Fibroblast of lung (primary cell): ENCODE data around the gene SMC1B. TPM values are rescaled to one million over a fixed set of nuclear protein-coding genes. Genes with fewer than 3 reads are reported as not detected.

Experiments
- DNase-seq, 2 donors: peaks; one replicate each; pipeline versions ENCODE4 v3.0.0 to v3.0.0-alpha.2; 2010; ENCODE audit warnings: low read depth in 2 of 2
- H2AFZ ChIP-seq: 2 replicates; pipeline ENCODE4 v1.5.1; 2012; ENCODE audit warnings: low read length, control low read depth, inconsistent platforms
- H3K27ac ChIP-seq: 2 replicates; pipeline ENCODE4 v1.5.1; 2011; ENCODE audit warnings: low read length, control low read depth; ENCODE audit not compliant: insufficient read depth
- H3K27me3 ChIP-seq: 2 replicates; pipeline ENCODE4 v1.5.1; 2011; ENCODE audit warnings: mild to moderate bottlenecking, low read length; ENCODE audit not compliant: control insufficient read depth, insufficient read depth
- H3K36me3 ChIP-seq: 2 replicates; pipeline ENCODE4 v1.5.1; 2011; ENCODE audit warnings: low read length; ENCODE audit not compliant: control insufficient read depth, insufficient read depth
- H3K4me1 ChIP-seq: 2 replicates; pipeline ENCODE4 v1.5.1; 2011; ENCODE audit warnings: low read length; ENCODE audit not compliant: control insufficient read depth, insufficient read depth; ENCODE audit errors: extremely low read depth
- H3K4me2 ChIP-seq: 2 replicates; pipeline ENCODE4 v1.5.1; 2011; ENCODE audit warnings: low read length, control low read depth; ENCODE audit not compliant: insufficient read depth; ENCODE audit errors: extremely low read depth
- H3K4me3 ChIP-seq, 4 experiments: fragments of 200-600 bp in 1 of 4; sonication (generic) in 1 of 4; replicated peaks in 1 of 4; 2 replicates each; pipeline ENCODE4 v1.5.1; 2011 to 2016; ENCODE audit warnings: low read length in 4 of 4, low read depth in 3 of 4, mild to moderate bottlenecking in 3 of 4, control low read depth in 2 of 4, inconsistent platforms in 1 of 4, mixed read lengths in 1 of 4; ENCODE audit not compliant: insufficient read depth in 1 of 4; ENCODE audit errors: control extremely low read depth in 1 of 4
- H3K79me2 ChIP-seq: 2 replicates; pipeline ENCODE4 v1.5.1; 2012; ENCODE audit warnings: mild to moderate bottlenecking, low read length, inconsistent platforms; ENCODE audit not compliant: control insufficient read depth, insufficient read depth
- H3K9ac ChIP-seq: 2 replicates; pipeline ENCODE4 v1.5.1; 2011; ENCODE audit warnings: mild to moderate bottlenecking, low read length, control low read depth; ENCODE audit not compliant: insufficient read depth
- H3K9me3 ChIP-seq: 2 replicates; pipeline ENCODE4 v1.5.1; 2012; ENCODE audit warnings: low read depth, low read length; ENCODE audit not compliant: control insufficient read depth, insufficient read depth
- H4K20me1 ChIP-seq: 2 replicates; pipeline ENCODE4 v1.5.1; 2011; ENCODE audit warnings: low read length; ENCODE audit not compliant: control insufficient read depth, insufficient read depth; ENCODE audit errors: extremely low read depth
- CTCF ChIP-seq, 2 donors: IDR thresholded peaks in 1 of 2; conservative IDR thresholded peaks in 1 of 2; 1 replicate in 1 of 2; 2 replicates in 1 of 2; pipeline ENCODE4 v1.5.1; 2011 to 2012; ENCODE audit warnings: low read length in 2 of 2, control low read depth in 1 of 2, inconsistent platforms in 1 of 2, low read depth in 1 of 2, mild to moderate bottlenecking in 1 of 2
- EZH2 ChIP-seq: IDR thresholded peaks from 2 replicates; pipeline ENCODE4 v1.5.1; 2012; ENCODE audit warnings: low read length, control low read depth, mild to moderate bottlenecking; ENCODE audit errors: missing control alignments
- polyA plus RNA-seq, 2 donors: library from polyadenylated mRNA; depleted of rRNA in 1 of 2; stranded (reverse) in 1 of 2; unstranded in 1 of 2; fragments of >200 nt; gene quantifications; 2 replicates each; pipeline ENCODE4 v1.2.1, GENCODE V29; 2011 to 2012; ENCODE audit warnings: missing spikeins in 1 of 2
- total RNA-seq: library from RNA; depleted of rRNA; stranded (reverse); fragments of >200 nt; gene quantifications from 2 replicates; pipeline ENCODE4 v1.2.1, GENCODE V29; 2014

SMC1B gene
- total and polyA plus RNA-seq, 2 donors (not counting 1 experiment from before 2014, with no cell fraction given) = not detected

- no peak overlapping the region for H3K27ac ChIP-seq
- H3K9ac ChIP-seq = no peak overlapping the region
- no peak overlapping the region for H3K4me2 ChIP-seq
- TF ChIP-seq CTCF (conservative IDR thresholded peaks at IDR 0.05 in 1 of 2, IDR thresholded peaks at IDR 0.05 in 1 of 2; ENCODE audit: low read depth in 1 of 2, low read length in 2 of 2) (no peak), EZH2 (no peak)
- no peaks in the 10 kb centered on the region for H4K20me1 ChIP-seq
- H3K27me3 ChIP-seq = no peaks in the 10 kb centered on the region
- H2AFZ ChIP-seq = no peak overlapping the region
- no peaks in the 10 kb centered on the region for H3K9me3 ChIP-seq
- DNase-seq = no peak
- H3K4me1 ChIP-seq = no peaks in the 10 kb centered on the region
- no peak overlapping the region for H3K4me3 ChIP-seq
- H3K79me2 ChIP-seq = no peaks in the 10 kb centered on the region
- no peaks in the 10 kb centered on the region for H3K36me3 ChIP-seq
These were observed 63.5 kb downstream of the SMC1B start for GRCh38 chr22:45349916-45350315.

- H3K79me2 ChIP-seq = no peaks in the 10 kb centered on the region
- no peak overlapping the region for H3K27ac ChIP-seq
- no peak overlapping the region for H3K4me2 ChIP-seq
- H3K9me3 ChIP-seq = no peaks in the 10 kb centered on the region
- DNase-seq = peak in 1 of 2 donors; percentile 26
- TF ChIP-seq CTCF (conservative IDR thresholded peaks at IDR 0.05 in 1 of 2, IDR thresholded peaks at IDR 0.05 in 1 of 2; ENCODE audit: low read depth in 1 of 2, low read length in 2 of 2) = peak in 1 of 2 donors; percentile 4
- TF ChIP-seq EZH2 = no peak
- H2AFZ ChIP-seq = no peak overlapping the region
- H4K20me1 ChIP-seq = no peaks in the 10 kb centered on the region
- no peaks in the 10 kb centered on the region for H3K27me3 ChIP-seq
- H3K9ac ChIP-seq = no peak overlapping the region
- no peaks in the 10 kb centered on the region for H3K4me1 ChIP-seq
- no peak overlapping the region for H3K4me3 ChIP-seq
- H3K36me3 ChIP-seq = peaks cover 2% of the 10 kb centered on the region
These were observed 69.1 kb downstream of the SMC1B start for GRCh38 chr22:45344334-45344733.

- H3K27ac ChIP-seq = no peak overlapping the region
- DNase-seq = no peak
- H3K9ac ChIP-seq = no peak overlapping the region
- no peaks in the 10 kb centered on the region for H3K4me1 ChIP-seq
- H3K9me3 ChIP-seq = no peaks in the 10 kb centered on the region
- H3K27me3 ChIP-seq = no peaks in the 10 kb centered on the region
- no peaks in the 10 kb centered on the region for H3K79me2 ChIP-seq
- H2AFZ ChIP-seq = no peak overlapping the region
- peaks cover 2% of the 10 kb centered on the region for H3K36me3 ChIP-seq
- TF ChIP-seq EZH2 (no peak), CTCF (conservative IDR thresholded peaks at IDR 0.05 in 1 of 2, IDR thresholded peaks at IDR 0.05 in 1 of 2; ENCODE audit: low read depth in 1 of 2, low read length in 2 of 2) (no peak)
- H4K20me1 ChIP-seq = no peaks in the 10 kb centered on the region
- H3K4me2 ChIP-seq = no peak overlapping the region
- no peak overlapping the region for H3K4me3 ChIP-seq
These were observed 70.3 kb downstream of the SMC1B start for GRCh38 chr22:45343143-45343542.
